Sigmoid colon (tissue), 7 donors: ENCODE results near the gene PPP4R1. TPM values are rescaled to one million over a fixed set of nuclear protein-coding genes. Genes with fewer than 3 reads are reported as not detected.

Source experiments
- DNase-seq: peaks from one replicate; pipeline ENCODE4 v3.0.0-alpha.2; 2019
- H3K27ac ChIP-seq, 4 donors: fragments of 200-600 bp; sonication (generic); one replicate each; pipeline ENCODE4 v1.5.1; 2016 to 2019; ENCODE audit warnings: mild to moderate bottlenecking in 1 of 4
- H3K27me3 ChIP-seq, 3 donors: fragments of 200-600 bp; sonication (generic); one replicate each; pipeline ENCODE4 v1.5.1; 2019; ENCODE audit warnings: mild to moderate bottlenecking in 1 of 3
- H3K36me3 ChIP-seq, 4 donors: fragments of 200-600 bp; sonication (generic); one replicate each; pipeline ENCODE4 v1.5.1; 2016 to 2019
- H3K4me1 ChIP-seq, 4 donors: fragments of 200-600 bp; sonication (generic); one replicate each; pipeline ENCODE4 v1.5.1; 2017 to 2019
- H3K4me3 ChIP-seq, 4 donors: fragments of 200-600 bp; sonication (generic); one replicate each; pipeline ENCODE4 v1.5.1; 2017 to 2019; ENCODE audit warnings: mild to moderate bottlenecking in 2 of 4, moderate library complexity in 1 of 4
- H3K9me3 ChIP-seq, 4 donors: fragments of 200-600 bp in 3 of 4; sonication (generic) in 3 of 4; one replicate each; pipeline versions ENCODE4 v1.5.1 to v1.6.1; 2013 to 2019
- CTCF ChIP-seq, 4 experiments: fragments of 450-650 bp in 3 of 4; fragments of 200-600 bp in 1 of 4; IDR thresholded peaks; one replicate each; pipeline ENCODE4 v1.5.1; 2016 to 2019; ENCODE audit warnings: antibody characterized with exemption in 4 of 4, mild to moderate bottlenecking in 3 of 4, moderate library complexity in 2 of 4
- EP300 ChIP-seq, 4 donors: sonication (generic); formaldehyde crosslinking; IDR thresholded peaks; one replicate each; pipeline ENCODE4 v1.6.1; 2017; ENCODE audit warnings: antibody characterized with exemption in 4 of 4
- POLR2A ChIP-seq, 2 donors: fragments of 450-650 bp; IDR thresholded peaks; one replicate each; pipeline ENCODE4 v1.6.1; 2016; ENCODE audit warnings: antibody characterized with exemption in 2 of 2, mild to moderate bottlenecking in 2 of 2, moderate library complexity in 2 of 2
- POLR2AphosphoS5 ChIP-seq, 4 donors: sonication (generic); formaldehyde crosslinking; IDR thresholded peaks; one replicate each; pipeline ENCODE4 v1.6.1; 2017; ENCODE audit warnings: antibody characterized with exemption in 4 of 4
- WGBS, 2 donors: extraction: QIAGEN DNeasy Blood & Tissue Kit; methylation state at CpG; one replicate each; pipeline ENCODE4 v1.1.7; 2013; 5-methylcytosine and 5-hydroxymethylcytosine counted together
- intact Hi-C: fragments of 100-400 bp; cut with DNase I; formaldehyde crosslinking; loops from one replicate; pipeline ENCODE4 v1.15.1; 2023
- polyA plus RNA-seq, 3 donors: library from polyadenylated mRNA; stranded (reverse); fragments of 200-250 nt; gene quantifications; one replicate each; pipeline ENCODE4 v1.2.3, GENCODE V29; 2013
- total RNA-seq, 4 donors: library from RNA; depleted of rRNA; stranded (reverse); fragments of >200 nt; gene quantifications; one replicate each; pipeline ENCODE4 v1.1.0, GENCODE V29; 2016
- donor health status: healthy with polysubstance abuse.
- donor health status: Bipolar disorder and iron deficiency.
- donor health status: healthy.

PPP4R1 gene
- total and polyA plus RNA-seq, 7 donors, result 29.4 to 163 (median 126) TPM

DNA sequence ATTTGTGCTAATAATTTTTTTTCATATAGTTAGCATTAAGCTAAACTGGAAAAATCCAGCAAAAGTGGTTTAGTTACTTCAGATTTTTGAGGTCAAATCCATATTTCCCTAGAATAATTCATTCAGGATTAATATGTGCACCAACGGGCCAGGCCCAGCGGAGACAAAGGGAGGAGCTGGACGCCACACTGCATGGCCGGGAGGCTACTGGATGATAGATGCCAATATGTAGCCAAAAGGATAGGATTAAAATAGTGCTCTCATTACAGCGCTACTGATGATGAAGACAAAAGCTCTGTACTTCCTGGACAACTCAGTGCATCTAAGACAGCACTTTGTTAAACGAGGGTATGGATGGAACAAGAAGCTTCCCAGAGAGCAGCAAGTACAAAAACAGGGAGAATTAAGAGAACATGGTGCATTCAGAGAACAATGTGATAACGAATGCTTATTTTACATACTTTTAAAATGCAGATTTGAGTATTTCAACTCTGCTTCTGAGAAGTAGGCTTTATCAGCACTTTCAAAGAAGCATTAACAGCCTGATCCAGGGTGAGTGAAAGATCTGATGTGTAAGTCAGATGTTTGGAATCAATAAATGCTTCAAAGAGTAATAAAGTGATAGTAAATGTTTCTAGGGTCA, 39.8 kb downstream of the PPP4R1 start:
- Histone ChIP-seq H3K4me1 (peaks cover 0 to 29% (median 16%) of the 10 kb centered on the region in 4 donors), H3K27ac (peak overlapping the region in 1 of 4 donors; percentile 3), H3K27me3 (no peaks in the 10 kb centered on the region), H3K36me3 (peaks cover 0 to 52% (median 5%) of the 10 kb centered on the region in 4 donors), H3K9me3 (no peaks in the 10 kb centered on the region), H3K4me3 (no peak overlapping the region)
- WGBS, 2 donors, result 87 to 93% methylated on average over 7 of the region's 7 CpGs
- intact Hi-C loops, result loop anchor here (1.0 to 10.0 kb wide), 4 partner anchors 38 to 340 kb away; partner anchors contain the start of gene VAPA
- no peak for DNase-seq
- TF ChIP-seq EP300 (IDR thresholded peaks at IDR 0.05), result no peak
- no peak for TF ChIP-seq POLR2AphosphoS5 (IDR thresholded peaks at IDR 0.05)
- TF ChIP-seq POLR2A (IDR thresholded peaks at IDR 0.05), result no peak
- no peak for TF ChIP-seq CTCF (IDR thresholded peaks at IDR 0.05)

GRCh38 chr18:9571546-9571945, 42.8 kb downstream of the PPP4R1 start:
- peaks cover 0 to 60% (median 4%) of the 10 kb centered on the region in 4 donors for H3K36me3 ChIP-seq
- WGBS, 2 donors, result 58 to 86% methylated on average over 3 of the region's 3 CpGs
- no peak overlapping the region for H3K27ac ChIP-seq
- DNase-seq, result no peak
- no peaks in the 10 kb centered on the region for H3K27me3 ChIP-seq
- TF ChIP-seq POLR2AphosphoS5 (IDR thresholded peaks at IDR 0.05), result no peak
- TF ChIP-seq EP300 (IDR thresholded peaks at IDR 0.05), result no peak
- TF ChIP-seq POLR2A (IDR thresholded peaks at IDR 0.05), result no peak
- no peak for TF ChIP-seq CTCF (IDR thresholded peaks at IDR 0.05)
- peaks cover 0 to 30% (median 16%) of the 10 kb centered on the region in 4 donors for H3K4me1 ChIP-seq
- H3K9me3 ChIP-seq, result no peaks in the 10 kb centered on the region
- intact Hi-C loops, result loop anchor here (10.0 kb wide), 2 partner anchors 103 to 343 kb away; partner anchors contain the start of gene VAPA
- H3K4me3 ChIP-seq, result no peak overlapping the region

DNA sequence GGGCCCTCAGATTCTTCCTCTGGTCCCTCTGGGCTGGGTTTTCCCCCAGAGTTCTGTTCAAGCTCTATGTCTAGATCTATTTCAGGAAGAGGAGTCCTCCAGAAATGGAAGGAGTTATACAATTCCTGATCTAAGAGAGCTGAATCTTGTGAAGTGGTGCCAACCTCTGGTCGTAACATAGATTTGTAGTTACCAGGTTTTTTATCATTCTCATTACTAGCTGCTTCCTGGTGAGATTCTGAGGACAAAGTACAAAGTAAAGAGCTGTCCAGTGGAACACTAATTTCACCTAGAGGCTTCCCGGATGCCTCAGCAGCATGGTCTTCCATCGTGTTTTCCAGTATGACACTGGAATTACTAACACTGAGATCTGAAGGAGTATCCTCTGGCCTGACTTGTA, 44.1 kb downstream of the PPP4R1 start:
- H3K4me3 ChIP-seq, result no peak overlapping the region
- TF ChIP-seq CTCF (IDR thresholded peaks at IDR 0.05) (no peak), POLR2A (IDR thresholded peaks at IDR 0.05) (no peak), EP300 (IDR thresholded peaks at IDR 0.05) (no peak), POLR2AphosphoS5 (IDR thresholded peaks at IDR 0.05) (no peak)
- 27 to 63% methylated on average over 3 of the region's 3 CpGs for WGBS, 2 donors
- H3K4me1 ChIP-seq, result peaks cover 0 to 26% (median 13%) of the 10 kb centered on the region in 4 donors
- no peak for DNase-seq
- H3K36me3 ChIP-seq, result peaks cover 0 to 58% (median 4%) of the 10 kb centered on the region in 4 donors
- H3K27ac ChIP-seq, result peak overlapping the region in 2 of 4 donors; percentile 21 to 41
- H3K27me3 ChIP-seq, result no peaks in the 10 kb centered on the region
- H3K9me3 ChIP-seq, result no peaks in the 10 kb centered on the region
- intact Hi-C loops, result loop anchor here (10.0 kb wide), 2 partner anchors 105 to 345 kb away; partner anchors contain the start of gene VAPA

DNA sequence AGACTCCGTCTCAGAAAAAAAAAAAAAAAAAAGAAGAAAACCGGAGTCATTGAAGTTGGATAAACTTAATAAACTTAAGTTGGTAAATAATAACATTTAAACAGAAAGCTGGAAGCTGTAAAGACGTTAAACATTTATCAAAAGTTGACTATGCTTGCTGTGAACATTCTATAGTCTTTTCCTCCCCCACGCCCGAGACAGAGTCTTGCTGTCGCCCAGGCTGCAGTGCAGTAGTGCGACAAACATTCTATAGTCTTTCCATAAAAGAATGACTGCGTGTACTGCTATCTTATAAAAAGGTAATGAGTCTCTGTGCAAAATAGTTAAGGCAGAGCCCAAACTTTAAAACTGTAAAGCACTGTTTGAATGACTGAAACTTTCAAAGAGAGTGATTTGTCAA, 45.2 kb downstream of the PPP4R1 start:
- WGBS, 2 donors, result 42 to 76% methylated on average over 8 of the region's 8 CpGs
- intact Hi-C loops, result no loop called here
- Histone ChIP-seq H3K27ac (no peak overlapping the region), H3K27me3 (no peaks in the 10 kb centered on the region), H3K4me1 (peaks cover 0 to 28% (median 21%) of the 10 kb centered on the region in 4 donors), H3K36me3 (peaks cover 0 to 58% (median 4%) of the 10 kb centered on the region in 4 donors), H3K9me3 (no peaks in the 10 kb centered on the region), H3K4me3 (no peak overlapping the region)
- no peak for DNase-seq
- TF ChIP-seq POLR2A (IDR thresholded peaks at IDR 0.05), result no peak
- TF ChIP-seq EP300 (IDR thresholded peaks at IDR 0.05), result no peak
- TF ChIP-seq POLR2AphosphoS5 (IDR thresholded peaks at IDR 0.05), result no peak
- no peak for TF ChIP-seq CTCF (IDR thresholded peaks at IDR 0.05)
